Right lobe of liver (tissue), 4 donors: ENCODE data around the gene SPRR4.

Source experiments
- POLR2A ChIP-seq: fragments of 450-650 bp; IDR thresholded peaks from one replicate; pipeline ENCODE4 v1.6.1; 2017; ENCODE audit warnings: antibody characterized with exemption, mild to moderate bottlenecking
- TF ChIP-seq, protein P1 (sequence below), 4 donors: fragments of 200-600 bp in 3 of 4; fragments of 450-650 bp in 1 of 4; IDR thresholded peaks; one replicate each; pipeline versions ENCODE4 v1.5.1 to v1.8.0; 2016 to 2022; ENCODE audit warnings: antibody characterized with exemption in 4 of 4, mild to moderate bottlenecking in 2 of 4
- donor health status: DM: no; HTN: no; CAD: no.
- donor health status: DM: no; HTN: no; CAD: no.
- donor health status: DM: no; HTN: yes; CAD: no.

DNA sequence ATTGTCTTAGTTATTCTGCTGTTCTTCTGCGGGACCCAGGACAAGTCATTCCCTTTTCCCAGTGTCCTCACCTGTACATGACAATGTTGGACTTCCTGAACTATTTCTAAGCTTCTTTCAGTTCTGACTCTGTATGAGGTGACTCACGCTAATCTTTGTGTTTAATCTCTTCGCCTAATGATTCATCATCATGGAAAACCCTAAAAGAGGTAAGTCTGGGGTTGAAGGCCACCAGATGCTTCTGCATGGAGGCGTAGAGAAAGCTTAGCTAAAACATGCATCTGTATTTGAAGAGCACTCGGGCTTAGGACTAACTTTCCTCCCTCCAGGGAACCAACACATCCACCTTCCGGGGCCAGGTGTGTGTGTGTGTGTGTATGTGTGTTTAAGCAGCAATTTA is 16.0 kb upstream of the SPRR4 start:
- TF ChIP-seq, protein P1, sequence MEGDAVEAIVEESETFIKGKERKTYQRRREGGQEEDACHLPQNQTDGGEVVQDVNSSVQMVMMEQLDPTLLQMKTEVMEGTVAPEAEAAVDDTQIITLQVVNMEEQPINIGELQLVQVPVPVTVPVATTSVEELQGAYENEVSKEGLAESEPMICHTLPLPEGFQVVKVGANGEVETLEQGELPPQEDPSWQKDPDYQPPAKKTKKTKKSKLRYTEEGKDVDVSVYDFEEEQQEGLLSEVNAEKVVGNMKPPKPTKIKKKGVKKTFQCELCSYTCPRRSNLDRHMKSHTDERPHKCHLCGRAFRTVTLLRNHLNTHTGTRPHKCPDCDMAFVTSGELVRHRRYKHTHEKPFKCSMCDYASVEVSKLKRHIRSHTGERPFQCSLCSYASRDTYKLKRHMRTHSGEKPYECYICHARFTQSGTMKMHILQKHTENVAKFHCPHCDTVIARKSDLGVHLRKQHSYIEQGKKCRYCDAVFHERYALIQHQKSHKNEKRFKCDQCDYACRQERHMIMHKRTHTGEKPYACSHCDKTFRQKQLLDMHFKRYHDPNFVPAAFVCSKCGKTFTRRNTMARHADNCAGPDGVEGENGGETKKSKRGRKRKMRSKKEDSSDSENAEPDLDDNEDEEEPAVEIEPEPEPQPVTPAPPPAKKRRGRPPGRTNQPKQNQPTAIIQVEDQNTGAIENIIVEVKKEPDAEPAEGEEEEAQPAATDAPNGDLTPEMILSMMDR (IDR thresholded peaks at IDR 0.05), result no peak
- no peak for TF ChIP-seq POLR2A
